Fibroblast of lung (primary cell): ENCODE results near the gene ADARB1. TPM values are rescaled to one million over a fixed set of nuclear protein-coding genes. Genes with fewer than 3 reads are reported as not detected.

ENCODE experiments used
- DNase-seq, 2 donors: peaks; one replicate each; pipeline versions ENCODE4 v3.0.0 to v3.0.0-alpha.2; 2010; ENCODE audit warnings: low read depth in 2 of 2
- H2AFZ ChIP-seq: 2 replicates; pipeline ENCODE4 v1.5.1; 2012; ENCODE audit warnings: low read length, control low read depth, inconsistent platforms
- H3K27ac ChIP-seq: 2 replicates; pipeline ENCODE4 v1.5.1; 2011; ENCODE audit warnings: low read length, control low read depth; ENCODE audit not compliant: insufficient read depth
- H3K27me3 ChIP-seq: 2 replicates; pipeline ENCODE4 v1.5.1; 2011; ENCODE audit warnings: mild to moderate bottlenecking, low read length; ENCODE audit not compliant: control insufficient read depth, insufficient read depth
- H3K36me3 ChIP-seq: 2 replicates; pipeline ENCODE4 v1.5.1; 2011; ENCODE audit warnings: low read length; ENCODE audit not compliant: control insufficient read depth, insufficient read depth
- H3K4me1 ChIP-seq: 2 replicates; pipeline ENCODE4 v1.5.1; 2011; ENCODE audit warnings: low read length; ENCODE audit not compliant: control insufficient read depth, insufficient read depth; ENCODE audit errors: extremely low read depth
- H3K4me2 ChIP-seq: 2 replicates; pipeline ENCODE4 v1.5.1; 2011; ENCODE audit warnings: low read length, control low read depth; ENCODE audit not compliant: insufficient read depth; ENCODE audit errors: extremely low read depth
- H3K4me3 ChIP-seq, 4 experiments: fragments of 200-600 bp in 1 of 4; sonication (generic) in 1 of 4; replicated peaks in 1 of 4; 2 replicates each; pipeline ENCODE4 v1.5.1; 2011 to 2016; ENCODE audit warnings: low read length in 4 of 4, low read depth in 3 of 4, mild to moderate bottlenecking in 3 of 4, control low read depth in 2 of 4, inconsistent platforms in 1 of 4, mixed read lengths in 1 of 4; ENCODE audit not compliant: insufficient read depth in 1 of 4; ENCODE audit errors: control extremely low read depth in 1 of 4
- H3K79me2 ChIP-seq: 2 replicates; pipeline ENCODE4 v1.5.1; 2012; ENCODE audit warnings: mild to moderate bottlenecking, low read length, inconsistent platforms; ENCODE audit not compliant: control insufficient read depth, insufficient read depth
- H3K9ac ChIP-seq: 2 replicates; pipeline ENCODE4 v1.5.1; 2011; ENCODE audit warnings: mild to moderate bottlenecking, low read length, control low read depth; ENCODE audit not compliant: insufficient read depth
- H3K9me3 ChIP-seq: 2 replicates; pipeline ENCODE4 v1.5.1; 2012; ENCODE audit warnings: low read depth, low read length; ENCODE audit not compliant: control insufficient read depth, insufficient read depth
- H4K20me1 ChIP-seq: 2 replicates; pipeline ENCODE4 v1.5.1; 2011; ENCODE audit warnings: low read length; ENCODE audit not compliant: control insufficient read depth, insufficient read depth; ENCODE audit errors: extremely low read depth
- EZH2 ChIP-seq: IDR thresholded peaks from 2 replicates; pipeline ENCODE4 v1.5.1; 2012; ENCODE audit warnings: low read length, control low read depth, mild to moderate bottlenecking; ENCODE audit errors: missing control alignments
- polyA plus RNA-seq, 2 donors: library from polyadenylated mRNA; depleted of rRNA in 1 of 2; stranded (reverse) in 1 of 2; unstranded in 1 of 2; fragments of >200 nt; gene quantifications; 2 replicates each; pipeline ENCODE4 v1.2.1, GENCODE V29; 2011 to 2012; ENCODE audit warnings: missing spikeins in 1 of 2
- total RNA-seq: library from RNA; depleted of rRNA; stranded (reverse); fragments of >200 nt; gene quantifications from 2 replicates; pipeline ENCODE4 v1.2.1, GENCODE V29; 2014
- TF ChIP-seq, protein P1 (sequence below), 2 donors: IDR thresholded peaks in 1 of 2; conservative IDR thresholded peaks in 1 of 2; 1 replicate in 1 of 2; 2 replicates in 1 of 2; pipeline ENCODE4 v1.5.1; 2011 to 2012; ENCODE audit warnings: low read length in 2 of 2, control low read depth in 1 of 2, inconsistent platforms in 1 of 2, low read depth in 1 of 2, mild to moderate bottlenecking in 1 of 2

Gene ADARB1
- total and polyA plus RNA-seq, 2 donors (not counting 1 experiment from before 2014, with no cell fraction given): 20.2 to 25.3 TPM

DNA sequence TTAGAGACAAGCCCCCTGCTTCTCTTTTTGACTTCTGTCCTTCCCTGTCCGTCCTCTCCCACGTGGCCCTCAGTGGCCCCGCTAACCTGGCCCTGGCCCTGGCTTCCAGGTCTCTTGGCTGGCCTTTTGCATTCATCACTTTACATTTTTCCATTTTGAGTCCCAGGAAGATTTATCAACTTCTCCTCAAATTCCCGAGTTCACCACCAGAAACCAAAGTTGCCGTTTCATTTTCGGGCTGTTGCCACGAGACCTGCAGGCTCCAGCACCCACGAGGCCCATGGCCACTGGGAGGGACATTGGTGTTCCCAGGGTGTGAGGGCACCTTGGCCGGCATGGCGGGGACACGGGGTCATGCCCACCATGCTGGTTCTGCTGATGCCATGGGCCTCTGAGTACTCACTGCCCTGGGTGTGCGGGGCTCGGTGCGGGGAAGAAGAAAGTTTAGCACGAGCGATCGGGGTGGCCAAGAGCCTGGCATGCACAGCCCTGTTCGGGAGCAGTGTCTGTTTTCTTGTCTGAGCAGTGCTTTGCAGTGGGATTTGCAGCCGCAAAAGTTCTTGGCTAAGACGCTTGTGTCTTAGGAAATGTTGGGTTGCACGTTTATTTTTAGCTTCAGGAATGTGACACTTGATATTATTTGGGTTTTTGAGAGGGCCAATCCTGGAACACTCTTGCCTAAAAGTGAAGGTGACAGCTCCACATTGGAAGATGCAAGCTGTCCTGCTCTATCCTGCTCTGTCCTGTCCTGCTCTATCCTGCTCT lies 40.4 kb upstream of the ADARB1 start:
- H3K4me3 ChIP-seq: peak overlapping the region in 3 of 4 experiments; percentile 19 to 43 (median 25)
- peak overlapping the region; percentile 51 for H3K9ac ChIP-seq
- no peaks in the 10 kb centered on the region for H3K36me3 ChIP-seq
- no peaks in the 10 kb centered on the region for H3K9me3 ChIP-seq
- peak overlapping the region; percentile 96 for H3K4me2 ChIP-seq
- peaks cover 9% of the 10 kb centered on the region for H3K27me3 ChIP-seq
- no peaks in the 10 kb centered on the region for H3K79me2 ChIP-seq
- TF ChIP-seq, protein P1, sequence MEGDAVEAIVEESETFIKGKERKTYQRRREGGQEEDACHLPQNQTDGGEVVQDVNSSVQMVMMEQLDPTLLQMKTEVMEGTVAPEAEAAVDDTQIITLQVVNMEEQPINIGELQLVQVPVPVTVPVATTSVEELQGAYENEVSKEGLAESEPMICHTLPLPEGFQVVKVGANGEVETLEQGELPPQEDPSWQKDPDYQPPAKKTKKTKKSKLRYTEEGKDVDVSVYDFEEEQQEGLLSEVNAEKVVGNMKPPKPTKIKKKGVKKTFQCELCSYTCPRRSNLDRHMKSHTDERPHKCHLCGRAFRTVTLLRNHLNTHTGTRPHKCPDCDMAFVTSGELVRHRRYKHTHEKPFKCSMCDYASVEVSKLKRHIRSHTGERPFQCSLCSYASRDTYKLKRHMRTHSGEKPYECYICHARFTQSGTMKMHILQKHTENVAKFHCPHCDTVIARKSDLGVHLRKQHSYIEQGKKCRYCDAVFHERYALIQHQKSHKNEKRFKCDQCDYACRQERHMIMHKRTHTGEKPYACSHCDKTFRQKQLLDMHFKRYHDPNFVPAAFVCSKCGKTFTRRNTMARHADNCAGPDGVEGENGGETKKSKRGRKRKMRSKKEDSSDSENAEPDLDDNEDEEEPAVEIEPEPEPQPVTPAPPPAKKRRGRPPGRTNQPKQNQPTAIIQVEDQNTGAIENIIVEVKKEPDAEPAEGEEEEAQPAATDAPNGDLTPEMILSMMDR (conservative IDR thresholded peaks at IDR 0.05 in 1 of 2, IDR thresholded peaks at IDR 0.05 in 1 of 2; ENCODE audit: low read depth in 1 of 2, low read length in 2 of 2): no peak
- peak; percentile 43 for TF ChIP-seq EZH2
- no peaks in the 10 kb centered on the region for H4K20me1 ChIP-seq
- H3K27ac ChIP-seq: peak overlapping the region; percentile 57
- peaks cover 15% of the 10 kb centered on the region for H3K4me1 ChIP-seq
- no peak overlapping the region for H2AFZ ChIP-seq
- peak in 1 of 2 donors; percentile 87 for DNase-seq

DNA sequence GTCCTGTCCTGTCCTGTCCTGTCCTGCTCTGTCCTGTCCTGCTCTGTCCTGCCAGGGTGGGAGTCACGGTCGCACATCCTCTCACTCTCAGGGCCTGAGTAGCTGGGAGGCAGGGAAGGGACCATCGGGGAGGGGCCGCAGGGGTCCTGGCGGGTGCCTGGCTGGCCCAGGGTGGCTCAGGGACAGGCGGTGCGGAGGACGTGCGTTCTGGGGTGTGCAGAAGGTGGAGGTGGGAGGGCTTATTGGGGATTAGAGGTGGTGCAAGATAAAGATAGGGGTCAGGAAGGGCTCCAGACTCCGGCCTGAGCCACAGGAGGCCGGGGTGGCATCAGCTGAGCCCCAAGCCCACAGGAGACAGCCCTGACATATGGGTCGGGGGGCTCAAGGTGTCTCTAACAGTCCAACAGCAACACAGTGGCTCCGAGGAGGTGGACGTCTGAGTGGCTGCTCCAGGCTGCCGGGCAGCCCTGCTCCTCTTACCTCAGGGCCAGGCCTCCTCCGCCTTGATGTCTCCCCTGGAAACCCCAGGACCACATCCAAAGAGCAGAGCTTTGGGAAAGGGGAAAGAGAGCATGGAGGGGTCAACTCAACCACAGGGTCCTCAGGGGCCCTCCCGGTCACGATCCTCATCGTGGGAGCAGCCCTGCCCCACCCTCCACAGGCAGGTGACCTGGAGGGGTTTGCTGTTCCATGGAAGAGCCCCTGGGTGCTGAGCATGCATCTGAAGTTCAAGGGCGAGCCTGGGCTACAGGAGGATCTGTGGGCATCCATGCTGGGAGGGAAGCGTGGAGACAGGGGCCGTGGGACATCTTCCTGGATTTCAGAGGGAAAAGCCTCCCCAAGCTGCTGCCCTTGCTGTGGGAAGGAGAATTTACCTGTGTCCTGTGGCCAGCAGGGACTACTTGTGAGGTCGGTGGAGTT lies 39.6 kb upstream of the ADARB1 start:
- Histone ChIP-seq H3K4me2 (peak overlapping the region; percentile 96), H2AFZ (no peak overlapping the region), H3K27ac (peak overlapping the region; percentile 15), H3K9me3 (no peaks in the 10 kb centered on the region), H3K79me2 (no peaks in the 10 kb centered on the region), H3K36me3 (no peaks in the 10 kb centered on the region), H4K20me1 (no peaks in the 10 kb centered on the region), H3K4me1 (peaks cover 15% of the 10 kb centered on the region), H3K9ac (peak overlapping the region; percentile 34), H3K4me3 (no peak overlapping the region), H3K27me3 (peaks cover 9% of the 10 kb centered on the region)
- TF ChIP-seq, protein P1 (conservative IDR thresholded peaks at IDR 0.05 in 1 of 2, IDR thresholded peaks at IDR 0.05 in 1 of 2; ENCODE audit: low read depth in 1 of 2, low read length in 2 of 2): no peak
- no peak for TF ChIP-seq EZH2
- DNase-seq: no peak

DNA sequence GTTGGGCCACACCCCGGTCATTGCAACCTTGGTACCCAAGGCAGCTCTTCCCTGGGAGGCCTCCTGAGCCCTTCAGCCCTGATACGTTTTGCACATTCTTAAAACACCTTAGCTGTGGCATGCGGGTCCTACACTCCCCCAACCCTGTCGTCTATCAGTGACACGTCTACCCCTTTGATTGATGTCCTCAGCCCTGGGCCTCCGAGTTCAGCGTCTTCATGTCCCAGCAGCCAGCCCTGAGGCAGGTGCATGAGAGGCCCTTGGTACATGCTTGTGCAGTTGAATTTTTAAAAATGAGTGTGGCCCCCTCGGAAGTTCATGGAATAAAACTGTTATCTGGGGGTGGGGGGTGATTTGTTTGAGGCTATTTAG lies 38.9 kb upstream of the ADARB1 start:
- Histone ChIP-seq H3K27ac (no peak overlapping the region), H2AFZ (no peak overlapping the region), H3K4me2 (no peak overlapping the region), H3K79me2 (no peaks in the 10 kb centered on the region), H3K9ac (no peak overlapping the region), H3K4me3 (no peak overlapping the region), H3K4me1 (peaks cover 15% of the 10 kb centered on the region), H3K27me3 (peaks cover 9% of the 10 kb centered on the region), H4K20me1 (no peaks in the 10 kb centered on the region), H3K9me3 (no peaks in the 10 kb centered on the region), H3K36me3 (no peaks in the 10 kb centered on the region)
- no peak for DNase-seq
- TF ChIP-seq EZH2: no peak
- TF ChIP-seq, protein P1 (conservative IDR thresholded peaks at IDR 0.05 in 1 of 2, IDR thresholded peaks at IDR 0.05 in 1 of 2; ENCODE audit: low read depth in 1 of 2, low read length in 2 of 2): no peak
